Right atrium auricular region (tissue), 2 donors: ENCODE data around the gene RBBP5. TPM values are rescaled to one million over a fixed set of nuclear protein-coding genes. Genes with fewer than 3 reads are reported as not detected.

Source experiments
- DNase-seq: peaks from one replicate; pipeline ENCODE4 v3.0.0-alpha.2; 2019; ENCODE audit warnings: low spot score
- H3K27ac ChIP-seq, 2 donors: fragments of 200-600 bp; sonication (generic); 1 replicate in 1 of 2; 2 replicates in 1 of 2; pipeline ENCODE4 v1.5.1; 2016 to 2019
- H3K27me3 ChIP-seq, 2 donors: fragments of 200-600 bp; sonication (generic); one replicate each; pipeline versions ENCODE4 v1.5.1 to v1.6.0; 2017 to 2019
- H3K36me3 ChIP-seq: fragments of 200-600 bp; sonication (generic); one replicate; pipeline ENCODE4 v1.5.1; 2016
- H3K4me1 ChIP-seq, 2 donors: fragments of 200-600 bp; sonication (generic); one replicate each; pipeline versions ENCODE4 v1.5.1 to v1.6.0; 2017 to 2019
- H3K4me3 ChIP-seq, 2 donors: fragments of 200-600 bp; sonication (generic); 1 replicate in 1 of 2; 2 replicates in 1 of 2; pipeline ENCODE4 v1.5.1; 2017 to 2019; ENCODE audit warnings: mild to moderate bottlenecking in 1 of 2, moderate library complexity in 1 of 2
- H3K9me3 ChIP-seq, 2 donors: fragments of 200-600 bp; sonication (generic); one replicate each; pipeline ENCODE4 v1.5.1; 2019
- CTCF ChIP-seq, 2 donors: fragments of 200-600 bp; sonication (generic); IDR thresholded peaks; one replicate each; pipeline ENCODE4 v1.5.1; 2019; ENCODE audit warnings: antibody characterized with exemption in 2 of 2
- total RNA-seq, 2 donors: library from RNA; depleted of rRNA; stranded (reverse); fragments of >200 nt; gene quantifications; one replicate each; pipeline ENCODE4 v1.1.0, GENCODE V29; 2016

RBBP5 gene
- 10 to 100 TPM; 10.3 to 12.4 TPM for total RNA-seq

- peak; percentile 97 for DNase-seq
- H3K4me3 ChIP-seq = peak within 1 kb of the TSS; percentile 78 to 79
- H3K36me3 ChIP-seq = peaks cover 6% of the 10 kb centered on the region
- peak; percentile 44 to 79 for TF ChIP-seq CTCF (IDR thresholded peaks at IDR 0.05)
- peaks cover 0 to 31% of the 10 kb centered on the region in 2 donors for H3K4me1 ChIP-seq
- peak within 1 kb of the TSS; percentile 88 to 89 for H3K27ac ChIP-seq
- no peaks in the 10 kb centered on the region for H3K9me3 ChIP-seq
- H3K27me3 ChIP-seq = no peaks in the 10 kb centered on the region
Observed at GRCh38 chr1:205121660-205122488, at the start of gene RBBP5. RBBP5 (minus strand) TSS chr1:205121978; CDS start chr1:205121873, 105 bp downstream.

GRCh38 chr1:205171369-205171768 is 49.6 kb upstream of the RBBP5 start:
- DNase-seq = no peak
- Histone ChIP-seq H3K9me3 (no peaks in the 10 kb centered on the region), H3K27me3 (no peaks in the 10 kb centered on the region), H3K4me3 (no peak overlapping the region), H3K27ac (no peak overlapping the region), H3K4me1 (peaks cover 0 to 14% of the 10 kb centered on the region in 2 donors), H3K36me3 (peaks cover 31% of the 10 kb centered on the region)
- no peak for TF ChIP-seq CTCF (IDR thresholded peaks at IDR 0.05)

- no peaks in the 10 kb centered on the region for H3K27me3 ChIP-seq
- H3K4me1 ChIP-seq = peaks cover 0 to 9% of the 10 kb centered on the region in 2 donors
- H3K27ac ChIP-seq = no peak overlapping the region
- no peak overlapping the region for H3K4me3 ChIP-seq
- DNase-seq = no peak
- no peak for TF ChIP-seq CTCF (IDR thresholded peaks at IDR 0.05)
- H3K9me3 ChIP-seq = no peaks in the 10 kb centered on the region
- peaks cover 31% of the 10 kb centered on the region for H3K36me3 ChIP-seq
Observed at GRCh38 chr1:205170532-205171269, 48.9 kb upstream of the RBBP5 start.

- H3K36me3 ChIP-seq = peaks cover 31% of the 10 kb centered on the region
- H3K4me1 ChIP-seq = no peaks in the 10 kb centered on the region
- no peaks in the 10 kb centered on the region for H3K27me3 ChIP-seq
- no peak overlapping the region for H3K27ac ChIP-seq
- TF ChIP-seq CTCF (IDR thresholded peaks at IDR 0.05) = no peak
- no peaks in the 10 kb centered on the region for H3K9me3 ChIP-seq
- no peak for DNase-seq
- H3K4me3 ChIP-seq = no peak overlapping the region
Observed at GRCh38 chr1:205169248-205169647, 47.5 kb upstream of the RBBP5 start.

GRCh38 chr1:205168291-205168690 is 46.5 kb upstream of the RBBP5 start:
- H3K4me3 ChIP-seq = no peak overlapping the region
- H3K27me3 ChIP-seq = no peaks in the 10 kb centered on the region
- DNase-seq = no peak
- H3K4me1 ChIP-seq = no peaks in the 10 kb centered on the region
- no peak for TF ChIP-seq CTCF (IDR thresholded peaks at IDR 0.05)
- no peaks in the 10 kb centered on the region for H3K9me3 ChIP-seq
- H3K27ac ChIP-seq = no peak overlapping the region
- H3K36me3 ChIP-seq = peaks cover 37% of the 10 kb centered on the region
